IPS DF 6.9 (cell line): Measurements from ENCODE around the gene ALDH3A2.

ENCODE experiments used
- DNase-seq: peaks from one replicate; pipeline ENCODE4 v3.0.0-alpha.2; 2013; ENCODE audit warnings: low read depth, low spot score
- H3K27ac ChIP-seq: one replicate; pipeline ENCODE4 v1.5.1; 2013; ENCODE audit warnings: low read length, control low read depth
- H3K27me3 ChIP-seq: 2 replicates; pipeline ENCODE4 v1.6.1; 2013; ENCODE audit warnings: mild to moderate bottlenecking, low read length; ENCODE audit not compliant: control insufficient read depth, insufficient read depth
- H3K36me3 ChIP-seq: 2 replicates; pipeline ENCODE4 v1.6.1; 2013; ENCODE audit warnings: low read length; ENCODE audit not compliant: control insufficient read depth, insufficient read depth
- H3K4me1 ChIP-seq: 2 replicates; pipeline ENCODE4 v1.6.1; 2013; ENCODE audit warnings: low read length; ENCODE audit not compliant: control insufficient read depth, insufficient read depth
- H3K4me3 ChIP-seq: 2 replicates; pipeline ENCODE4 v1.5.1; 2013; ENCODE audit warnings: mild to moderate bottlenecking, low read length
- H3K9me3 ChIP-seq: 2 replicates; pipeline ENCODE4 v1.6.1; 2013; ENCODE audit warnings: low read length, inconsistent platforms; ENCODE audit not compliant: control insufficient read depth, insufficient read depth
- WGBS: extraction: QIAGEN DNeasy Blood & Tissue Kit; methylation state at CpG from one replicate; pipeline ENCODE4 v1.1.7; 2013; ENCODE audit warnings: mixed read lengths, missing lambda C conversion rate; ENCODE audit not compliant: insufficient read length, insufficient coverage; 5-methylcytosine and 5-hydroxymethylcytosine counted together

The ALDH3A2 gene

GRCh38 chr17:19723964-19724363 lies 75.4 kb downstream of the ALDH3A2 start:
- Histone ChIP-seq H3K4me3 (no peak overlapping the region), H3K27me3 (no peaks in the 10 kb centered on the region), H3K4me1 (no peaks in the 10 kb centered on the region), H3K27ac (no peak overlapping the region), H3K9me3 (no peaks in the 10 kb centered on the region), H3K36me3 (no peaks in the 10 kb centered on the region)
- no peak for DNase-seq
- WGBS, result no CpG with 5 or more reads among the region's 1 CpG

- H3K27me3 ChIP-seq, result no peaks in the 10 kb centered on the region
- H3K4me3 ChIP-seq, result no peak overlapping the region
- H3K4me1 ChIP-seq, result no peaks in the 10 kb centered on the region
- no peak for DNase-seq
- H3K27ac ChIP-seq, result no peak overlapping the region
- H3K36me3 ChIP-seq, result no peaks in the 10 kb centered on the region
- WGBS, result no CpG with 5 or more reads among the region's 55 CpGs
- H3K9me3 ChIP-seq, result no peaks in the 10 kb centered on the region
Measured at GRCh38 chr17:19724501-19725420, 76.2 kb downstream of the ALDH3A2 start.

GRCh38 chr17:19725486-19725885 lies 76.9 kb downstream of the ALDH3A2 start:
- Histone ChIP-seq H3K36me3 (no peaks in the 10 kb centered on the region), H3K27ac (no peak overlapping the region), H3K9me3 (no peaks in the 10 kb centered on the region), H3K4me1 (no peaks in the 10 kb centered on the region), H3K27me3 (no peaks in the 10 kb centered on the region), H3K4me3 (no peak overlapping the region)
- DNase-seq, result no peak
- no CpG with 5 or more reads among the region's 5 CpGs for WGBS

- Histone ChIP-seq H3K27me3 (no peaks in the 10 kb centered on the region), H3K27ac (no peak overlapping the region), H3K36me3 (no peaks in the 10 kb centered on the region), H3K4me1 (no peaks in the 10 kb centered on the region), H3K4me3 (no peak overlapping the region), H3K9me3 (no peaks in the 10 kb centered on the region)
- no CpG with 5 or more reads among the region's 7 CpGs for WGBS
- DNase-seq, result no peak
Measured at GRCh38 chr17:19726631-19727376, 78.3 kb downstream of the ALDH3A2 start.
